Nephron progenitor cell (in vitro differentiated cells): ENCODE measurements around the gene TMPRSS7.
A peak's percentile ranks its signal among the peaks of the same experiment; 100 is the strongest.

Experiments used
- DNase-seq: peaks from one replicate; pipeline ENCODE4 v3.0.0; 2021
- H3K27ac Mint-ChIP-seq: 2 replicates; pipeline ENCODE4 v1.8.0; 2021; ENCODE audit warnings: mild to moderate bottlenecking, moderate library complexity, mixed read lengths
- H3K27me3 Mint-ChIP-seq: 2 replicates; pipeline ENCODE4 v1.8.0; 2021; ENCODE audit warnings: mild to moderate bottlenecking, low read depth, mixed read lengths; ENCODE audit not compliant: poor library complexity
- H3K36me3 Mint-ChIP-seq: 2 replicates; pipeline ENCODE4 v1.8.0; 2021; ENCODE audit warnings: low read depth, mixed read lengths
- H3K4me1 Mint-ChIP-seq: 2 replicates; pipeline ENCODE4 v1.8.0; 2021; ENCODE audit warnings: mixed read lengths
- H3K4me3 Mint-ChIP-seq: 2 replicates; pipeline ENCODE4 v1.8.0; 2021; ENCODE audit warnings: mild to moderate bottlenecking, moderate library complexity, mixed read lengths
- H3K9me3 Mint-ChIP-seq: 2 replicates; pipeline ENCODE4 v1.8.0; 2021; ENCODE audit warnings: mild to moderate bottlenecking, moderate library complexity, mixed read lengths
- TF ChIP-seq, protein P1 (sequence below): fragments of 200-600 bp; sonication (generic); IDR thresholded peaks from 2 replicates; pipeline ENCODE4 v1.5.0; 2021; ENCODE audit warnings: antibody characterized with exemption

The TMPRSS7 gene

DNA sequence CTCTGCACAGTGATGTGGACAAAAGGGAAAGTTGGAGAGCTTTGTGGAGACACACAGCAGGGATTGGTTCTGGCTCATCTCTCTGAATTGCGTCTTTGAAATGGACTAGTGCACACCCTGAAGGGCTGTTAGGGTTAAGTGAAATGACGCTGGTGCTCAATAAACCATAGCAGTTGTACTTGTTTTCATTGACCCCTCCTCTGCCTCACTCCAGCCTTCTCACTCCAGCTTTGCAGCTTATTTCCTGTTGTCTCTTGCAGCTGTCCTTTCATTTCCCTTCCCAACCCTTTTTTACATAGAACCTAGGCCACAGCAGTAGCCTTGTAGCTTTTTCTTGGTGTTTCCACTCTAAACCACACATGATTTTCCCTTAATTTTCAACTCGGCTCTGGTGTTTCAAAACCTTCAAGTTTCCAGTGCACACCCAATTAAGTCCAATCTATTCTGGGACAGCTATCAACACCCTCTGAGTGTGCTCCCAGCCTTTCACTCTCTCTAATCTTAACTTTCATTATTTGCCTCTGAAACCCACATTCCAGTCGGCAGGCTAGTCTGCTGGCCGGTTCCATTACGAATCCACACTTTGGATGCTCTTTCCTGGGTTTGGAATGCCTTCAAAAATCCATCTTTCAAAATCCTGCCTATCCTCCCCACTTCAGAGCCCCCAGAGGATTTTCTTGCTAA lies 58.1 kb downstream of the TMPRSS7 start:
- Mint-ChIP-seq H3K36me3 (peaks cover 42% of the 10 kb centered on the region), H3K27me3 (no peaks in the 10 kb centered on the region), H3K9me3 (no peaks in the 10 kb centered on the region), H3K27ac (peak overlapping the region; percentile 98), H3K4me1 (peaks cover 88% of the 10 kb centered on the region), H3K4me3 (peak overlapping the region; percentile 73)
- DNase-seq, result no peak
- TF ChIP-seq, protein P1, sequence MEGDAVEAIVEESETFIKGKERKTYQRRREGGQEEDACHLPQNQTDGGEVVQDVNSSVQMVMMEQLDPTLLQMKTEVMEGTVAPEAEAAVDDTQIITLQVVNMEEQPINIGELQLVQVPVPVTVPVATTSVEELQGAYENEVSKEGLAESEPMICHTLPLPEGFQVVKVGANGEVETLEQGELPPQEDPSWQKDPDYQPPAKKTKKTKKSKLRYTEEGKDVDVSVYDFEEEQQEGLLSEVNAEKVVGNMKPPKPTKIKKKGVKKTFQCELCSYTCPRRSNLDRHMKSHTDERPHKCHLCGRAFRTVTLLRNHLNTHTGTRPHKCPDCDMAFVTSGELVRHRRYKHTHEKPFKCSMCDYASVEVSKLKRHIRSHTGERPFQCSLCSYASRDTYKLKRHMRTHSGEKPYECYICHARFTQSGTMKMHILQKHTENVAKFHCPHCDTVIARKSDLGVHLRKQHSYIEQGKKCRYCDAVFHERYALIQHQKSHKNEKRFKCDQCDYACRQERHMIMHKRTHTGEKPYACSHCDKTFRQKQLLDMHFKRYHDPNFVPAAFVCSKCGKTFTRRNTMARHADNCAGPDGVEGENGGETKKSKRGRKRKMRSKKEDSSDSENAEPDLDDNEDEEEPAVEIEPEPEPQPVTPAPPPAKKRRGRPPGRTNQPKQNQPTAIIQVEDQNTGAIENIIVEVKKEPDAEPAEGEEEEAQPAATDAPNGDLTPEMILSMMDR, result no peak

- DNase-seq, result no peak
- peak overlapping the region; percentile 98 for H3K27ac Mint-ChIP-seq
- peaks cover 47% of the 10 kb centered on the region for H3K36me3 Mint-ChIP-seq
- H3K4me1 Mint-ChIP-seq, result peaks cover 88% of the 10 kb centered on the region
- TF ChIP-seq, protein P1, result no peak
- H3K27me3 Mint-ChIP-seq, result no peaks in the 10 kb centered on the region
- no peaks in the 10 kb centered on the region for H3K9me3 Mint-ChIP-seq
- peak overlapping the region; percentile 73 for H3K4me3 Mint-ChIP-seq
These were observed 58.6 kb downstream of the TMPRSS7 start for GRCh38 chr3:112093180-112093522.

GRCh38 chr3:112095731-112096130 lies 61.2 kb downstream of the TMPRSS7 start:
- peak overlapping the region; percentile 24 for H3K4me3 Mint-ChIP-seq
- no peak for DNase-seq
- H3K27ac Mint-ChIP-seq, result peak overlapping the region; percentile 39
- H3K36me3 Mint-ChIP-seq, result peaks cover 71% of the 10 kb centered on the region
- no peaks in the 10 kb centered on the region for H3K27me3 Mint-ChIP-seq
- TF ChIP-seq, protein P1, result no peak
- H3K9me3 Mint-ChIP-seq, result peaks cover 4% of the 10 kb centered on the region
- H3K4me1 Mint-ChIP-seq, result peaks cover 84% of the 10 kb centered on the region

DNA sequence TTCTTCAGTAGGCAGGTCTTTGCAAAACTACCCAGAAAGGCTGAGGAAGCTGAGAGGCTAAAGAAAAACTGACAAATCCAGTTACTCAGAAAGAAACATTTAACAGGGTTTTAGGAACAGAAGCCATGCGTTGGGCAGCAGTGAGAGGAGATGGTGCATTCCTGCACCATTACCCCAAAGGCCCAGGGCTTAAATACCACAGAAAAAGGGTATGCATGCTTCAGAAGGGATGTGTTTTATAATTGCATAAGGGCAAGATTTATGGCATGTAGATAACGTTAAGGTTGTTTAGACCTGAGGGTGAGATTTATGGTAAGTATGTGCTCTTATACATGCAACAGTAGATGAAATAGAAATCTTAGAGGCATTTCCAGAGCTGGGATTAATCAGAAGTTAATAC lies 61.6 kb downstream of the TMPRSS7 start:
- peaks cover 72% of the 10 kb centered on the region for H3K36me3 Mint-ChIP-seq
- H3K27ac Mint-ChIP-seq, result peak overlapping the region; percentile 39

GRCh38 chr3:112097378-112097777 lies 62.8 kb downstream of the TMPRSS7 start:
- peaks cover 84% of the 10 kb centered on the region for H3K4me1 Mint-ChIP-seq
- peaks cover 4% of the 10 kb centered on the region for H3K9me3 Mint-ChIP-seq
- peaks cover 84% of the 10 kb centered on the region for H3K36me3 Mint-ChIP-seq
- H3K27me3 Mint-ChIP-seq, result no peaks in the 10 kb centered on the region
- peak overlapping the region; percentile 19 for H3K27ac Mint-ChIP-seq
- TF ChIP-seq, protein P1, result no peak
- no peak overlapping the region for H3K4me3 Mint-ChIP-seq
- no peak for DNase-seq

More for the DNA sequence above, 61.6 kb downstream of the TMPRSS7 start:
- TF ChIP-seq, protein P1, result no peak
- DNase-seq, result no peak
- Mint-ChIP-seq H3K27me3 (no peaks in the 10 kb centered on the region), H3K4me1 (peaks cover 82% of the 10 kb centered on the region), H3K9me3 (peaks cover 4% of the 10 kb centered on the region), H3K4me3 (no peak overlapping the region)

DNA sequence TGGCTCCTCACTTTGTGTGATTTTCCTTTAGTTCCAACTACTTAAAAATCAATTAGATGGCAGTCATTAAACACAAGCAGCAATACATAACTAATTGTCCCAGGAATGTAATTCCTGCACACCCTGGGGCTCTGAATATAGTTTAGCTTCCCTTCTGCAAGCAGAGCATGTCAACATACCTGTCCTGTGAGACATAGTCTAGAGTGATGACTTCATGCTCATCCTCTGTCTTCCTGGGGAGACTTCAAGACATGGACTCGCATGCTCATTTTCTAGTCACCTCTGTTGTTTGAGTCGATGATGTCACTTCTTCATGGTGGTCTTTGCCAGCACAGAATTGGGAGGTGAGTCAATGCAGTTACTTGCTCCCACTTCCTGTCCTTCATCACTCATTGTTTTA lies 67.4 kb downstream of the TMPRSS7 start:
- no peak overlapping the region for H3K4me3 Mint-ChIP-seq
- TF ChIP-seq, protein P1, result no peak
- H3K4me1 Mint-ChIP-seq, result peaks cover 62% of the 10 kb centered on the region
- H3K9me3 Mint-ChIP-seq, result peaks cover 4% of the 10 kb centered on the region
- peak overlapping the region; percentile 81 for H3K27ac Mint-ChIP-seq
- no peak for DNase-seq
- peaks cover 85% of the 10 kb centered on the region for H3K36me3 Mint-ChIP-seq
- no peaks in the 10 kb centered on the region for H3K27me3 Mint-ChIP-seq
